Epithelial cell of proximal tubule (primary cell): ENCODE data around the gene ME3. TPM values are rescaled to one million over a fixed set of nuclear protein-coding genes. Genes with fewer than 3 reads are reported as not detected.

Experiments used
- DNase-seq: peaks from one replicate; pipeline ENCODE4 v3.0.0-alpha.2; 2011; ENCODE audit warnings: low read depth
- H3K4me3 ChIP-seq: 2 replicates; pipeline ENCODE4 v1.5.1; 2011; ENCODE audit warnings: low read depth, mild to moderate bottlenecking, low read length
- total RNA-seq: library from RNA; depleted of rRNA; stranded (reverse); fragments of >200 nt; gene quantifications from 2 replicates; pipeline ENCODE4 v1.2.3, GENCODE V29; 2015
- TF ChIP-seq, protein P1 (sequence below): conservative IDR thresholded peaks from 2 replicates; pipeline ENCODE4 v1.5.1; 2012; ENCODE audit warnings: low read depth, mild to moderate bottlenecking, low read length

ME3 gene
- total RNA-seq, 1 donor from 2014 or later: 35.2 TPM

DNA sequence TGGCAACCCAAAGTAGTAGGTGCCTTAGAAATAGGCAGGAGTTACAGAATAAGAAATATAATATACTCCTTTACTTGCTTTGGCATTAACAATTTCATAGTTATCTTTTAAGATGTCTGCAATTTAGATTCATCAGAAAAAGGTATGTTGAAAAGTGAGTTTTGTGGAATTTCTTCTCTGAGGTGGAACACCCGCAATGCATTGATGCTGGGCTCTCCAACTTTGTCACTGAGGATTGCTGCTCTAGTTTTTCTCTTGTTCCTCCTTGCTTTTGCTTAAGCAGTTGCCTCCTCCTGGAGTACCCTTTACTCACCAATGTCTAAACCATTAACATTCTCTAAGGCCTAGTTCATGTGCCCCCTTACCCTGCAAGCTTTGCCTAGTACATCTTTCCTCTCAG is 14.1 kb upstream of the ME3 start:
- H3K4me3 ChIP-seq: no peak overlapping the region
- DNase-seq: no peak
- TF ChIP-seq, protein P1, sequence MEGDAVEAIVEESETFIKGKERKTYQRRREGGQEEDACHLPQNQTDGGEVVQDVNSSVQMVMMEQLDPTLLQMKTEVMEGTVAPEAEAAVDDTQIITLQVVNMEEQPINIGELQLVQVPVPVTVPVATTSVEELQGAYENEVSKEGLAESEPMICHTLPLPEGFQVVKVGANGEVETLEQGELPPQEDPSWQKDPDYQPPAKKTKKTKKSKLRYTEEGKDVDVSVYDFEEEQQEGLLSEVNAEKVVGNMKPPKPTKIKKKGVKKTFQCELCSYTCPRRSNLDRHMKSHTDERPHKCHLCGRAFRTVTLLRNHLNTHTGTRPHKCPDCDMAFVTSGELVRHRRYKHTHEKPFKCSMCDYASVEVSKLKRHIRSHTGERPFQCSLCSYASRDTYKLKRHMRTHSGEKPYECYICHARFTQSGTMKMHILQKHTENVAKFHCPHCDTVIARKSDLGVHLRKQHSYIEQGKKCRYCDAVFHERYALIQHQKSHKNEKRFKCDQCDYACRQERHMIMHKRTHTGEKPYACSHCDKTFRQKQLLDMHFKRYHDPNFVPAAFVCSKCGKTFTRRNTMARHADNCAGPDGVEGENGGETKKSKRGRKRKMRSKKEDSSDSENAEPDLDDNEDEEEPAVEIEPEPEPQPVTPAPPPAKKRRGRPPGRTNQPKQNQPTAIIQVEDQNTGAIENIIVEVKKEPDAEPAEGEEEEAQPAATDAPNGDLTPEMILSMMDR: no peak

DNA sequence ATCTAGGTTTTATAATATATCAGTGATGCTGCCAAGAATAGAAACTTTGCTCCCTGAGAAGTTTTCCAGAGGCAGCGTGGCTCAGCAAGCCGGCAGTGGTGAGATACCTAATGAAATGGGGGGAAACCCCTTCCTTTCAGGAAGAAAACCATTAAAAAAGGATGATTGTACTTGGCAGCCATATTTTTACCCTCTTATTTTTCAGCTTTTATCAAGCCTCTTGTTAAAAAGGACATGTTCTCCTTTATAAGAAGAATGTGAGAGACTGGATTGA is 9.0 kb upstream of the ME3 start:
- no peak overlapping the region for H3K4me3 ChIP-seq
- DNase-seq: no peak
- TF ChIP-seq, protein P1: no peak

DNA sequence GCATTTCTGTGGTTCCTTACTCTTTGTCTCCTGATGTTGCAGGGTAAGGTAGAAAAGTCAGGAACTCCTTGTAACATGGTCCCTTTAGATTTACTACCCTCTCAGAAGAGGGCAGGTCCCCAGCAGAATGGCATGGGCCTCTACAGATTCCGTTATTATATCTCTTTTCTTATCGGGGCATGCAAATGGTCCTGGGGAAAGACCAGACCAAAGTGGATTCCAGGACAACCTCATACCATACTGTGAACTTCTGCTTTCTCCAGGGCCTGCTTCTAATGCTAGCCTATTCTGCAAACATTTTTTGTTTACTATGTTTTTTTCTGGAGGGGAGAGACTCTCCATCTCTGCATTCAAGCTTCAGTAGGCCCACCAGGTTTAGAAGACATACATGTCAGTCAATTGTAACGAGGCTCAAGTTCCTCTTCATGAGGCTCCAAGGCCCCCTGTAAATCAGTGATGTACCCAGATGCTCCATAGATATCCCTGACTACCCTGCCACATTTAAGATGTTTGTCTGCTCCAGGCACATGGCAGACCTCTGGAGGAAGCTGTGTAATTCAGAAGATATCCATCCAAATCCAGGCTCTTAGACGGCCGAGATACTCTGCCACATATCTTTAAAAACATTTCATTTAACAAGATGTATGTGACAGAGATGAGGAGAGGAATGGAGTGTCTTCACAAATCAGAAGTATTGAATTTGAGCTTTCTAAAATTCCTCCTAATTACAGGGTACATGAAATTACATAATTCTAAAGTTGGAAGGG is 8.5 kb upstream of the ME3 start:
- DNase-seq: no peak
- TF ChIP-seq, protein P1: no peak
- H3K4me3 ChIP-seq: no peak overlapping the region

DNA sequence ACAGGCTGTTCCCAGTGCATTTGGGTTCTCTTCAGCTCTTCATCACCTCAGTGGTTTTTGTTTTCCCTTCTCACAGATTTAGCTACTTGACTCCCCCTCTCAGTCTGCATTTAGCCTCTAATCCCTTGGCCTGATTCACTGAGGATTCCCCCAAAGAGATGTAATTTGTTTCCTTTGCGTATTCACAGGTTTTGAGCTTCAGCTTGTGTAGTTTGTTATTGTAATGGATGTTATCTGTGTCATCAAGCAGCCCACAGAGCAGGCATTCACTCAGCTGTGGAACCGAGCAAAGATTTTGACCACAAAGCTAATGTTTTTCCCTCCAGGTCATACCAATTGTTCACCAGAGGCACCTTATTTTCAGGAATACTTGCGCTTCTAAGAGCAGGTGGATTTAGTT is 6.4 kb upstream of the ME3 start:
- TF ChIP-seq, protein P1: no peak
- no peak overlapping the region for H3K4me3 ChIP-seq
- peak; percentile 86 for DNase-seq

DNA sequence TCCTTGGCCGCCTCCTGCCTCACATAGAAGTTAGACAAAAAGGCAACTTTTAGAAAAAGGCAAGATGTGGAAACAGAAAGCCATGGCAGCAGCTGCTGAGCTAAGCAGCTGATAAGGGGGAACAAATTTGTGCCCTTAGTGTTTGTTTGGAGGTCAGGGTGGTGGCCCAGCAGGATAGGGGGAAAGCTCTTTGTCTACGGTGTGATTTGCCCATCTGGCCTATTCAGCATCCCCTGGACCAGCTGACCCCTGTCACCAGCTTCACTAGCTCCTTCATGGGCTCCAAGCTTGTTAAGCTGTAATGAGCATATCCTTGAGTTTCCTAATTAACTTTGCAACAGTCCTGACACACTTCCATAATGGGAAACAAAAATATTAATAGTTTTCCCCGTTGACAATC is 5.9 kb upstream of the ME3 start:
- H3K4me3 ChIP-seq: no peak overlapping the region
- DNase-seq: no peak
- TF ChIP-seq, protein P1: no peak

DNA sequence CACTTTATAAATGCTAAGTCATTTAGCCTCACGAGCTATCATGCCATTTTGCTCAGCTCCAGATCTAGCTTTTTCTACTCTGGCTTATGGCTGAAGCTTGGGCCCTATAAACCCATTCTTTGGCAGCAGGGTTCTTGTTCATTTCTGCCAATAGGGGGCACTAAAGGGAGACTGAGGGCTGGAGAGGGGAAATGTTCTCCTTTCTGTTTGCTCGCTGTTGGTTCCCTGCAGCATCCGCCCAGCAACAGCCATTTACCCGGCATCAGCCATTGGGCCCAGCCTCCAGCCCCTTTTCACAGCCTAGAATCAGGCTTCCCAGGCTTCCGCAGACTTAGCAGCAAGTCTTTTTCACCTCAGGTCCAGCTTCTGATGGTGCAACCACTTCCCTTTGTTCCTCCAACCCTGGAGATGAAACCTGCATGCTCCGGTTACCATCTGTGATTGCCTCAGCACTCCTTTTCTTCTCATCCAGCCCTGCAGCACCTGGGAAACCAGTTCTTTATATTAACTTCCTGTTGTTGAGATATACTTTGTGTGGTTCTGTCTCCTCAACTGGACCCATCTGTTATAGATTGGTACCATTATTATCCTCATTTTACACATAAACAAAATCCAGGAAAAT is 4.2 kb upstream of the ME3 start:
- TF ChIP-seq, protein P1: peak; percentile 69
- no peak for DNase-seq

DNA sequence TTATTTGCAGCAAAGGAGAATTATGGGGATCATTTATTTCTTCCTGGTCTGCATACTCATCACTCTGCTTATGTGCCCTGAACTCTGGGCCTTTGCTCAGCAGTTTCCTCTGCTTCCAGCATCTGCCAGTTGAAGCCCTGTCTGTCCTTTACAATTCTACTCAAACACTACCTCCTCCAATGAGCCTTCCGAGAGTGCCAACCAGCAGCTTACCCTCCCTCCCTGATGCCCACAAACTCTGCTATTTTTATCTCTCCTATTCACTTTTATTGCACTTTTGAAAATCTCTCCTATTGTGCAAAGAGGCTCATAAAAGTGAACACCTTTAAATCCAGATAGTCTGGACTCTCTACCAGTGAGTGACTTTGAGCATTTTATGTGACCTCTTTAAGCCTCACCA is 3.6 kb upstream of the ME3 start:
- DNase-seq: no peak
- TF ChIP-seq, protein P1: no peak
- H3K4me3 ChIP-seq: no peak overlapping the region

More for the DNA sequence above, 4.2 kb upstream of the ME3 start:
- no peak overlapping the region for H3K4me3 ChIP-seq
